GM20431 (cell line): ENCODE measurements around the gene ANKS3.

Experiments
- in situ Hi-C: fragments of 300-500 bp; cut with MseI, MboI; formaldehyde crosslinking; loops from one replicate; pipeline ENCODE4 v1.15.0; 2020; ENCODE audit warnings: low sequenced_read_pairs; ENCODE audit not compliant: unreplicated experiment

ANKS3 gene

GRCh38 chr16:4688674-4689045, 45.4 kb downstream of the ANKS3 start:
- in situ Hi-C loops, result no loop called here

GRCh38 chr16:4687946-4688673, 46.0 kb downstream of the ANKS3 start:
- in situ Hi-C loops, result no loop called here

- in situ Hi-C loops, result no loop called here
Measured at GRCh38 chr16:4687416-4687815, 46.7 kb downstream of the ANKS3 start.

- in situ Hi-C loops, result no loop called here
Measured at GRCh38 chr16:4686497-4687210, 47.4 kb downstream of the ANKS3 start.

- in situ Hi-C loops, result no loop called here
Measured at GRCh38 chr16:4685776-4686496, 48.1 kb downstream of the ANKS3 start.

- in situ Hi-C loops, result no loop called here
Measured at GRCh38 chr16:4685292-4685691, 48.8 kb downstream of the ANKS3 start.

GRCh38 chr16:4684763-4685162, 49.3 kb downstream of the ANKS3 start:
- in situ Hi-C loops, result no loop called here

GRCh38 chr16:4684058-4684715, 49.9 kb downstream of the ANKS3 start:
- in situ Hi-C loops, result no loop called here

- in situ Hi-C loops, result no loop called here
Measured at GRCh38 chr16:4683255-4684057, 50.6 kb downstream of the ANKS3 start.

- in situ Hi-C loops, result no loop called here
Measured at GRCh38 chr16:4682616-4683254, 51.3 kb downstream of the ANKS3 start.

GRCh38 chr16:4682084-4682591, 51.9 kb downstream of the ANKS3 start:
- in situ Hi-C loops, result no loop called here

- in situ Hi-C loops, result no loop called here
Measured at GRCh38 chr16:4681471-4682083, 52.5 kb downstream of the ANKS3 start.

GRCh38 chr16:4680673-4681470, 53.2 kb downstream of the ANKS3 start:
- in situ Hi-C loops, result no loop called here

- in situ Hi-C loops, result no loop called here
Measured at GRCh38 chr16:4679850-4680636, 54.0 kb downstream of the ANKS3 start.

- in situ Hi-C loops, result no loop called here
Measured at GRCh38 chr16:4679156-4679849, 54.8 kb downstream of the ANKS3 start.

GRCh38 chr16:4678596-4678995, 55.5 kb downstream of the ANKS3 start:
- in situ Hi-C loops, result no loop called here

- in situ Hi-C loops, result no loop called here
Measured at GRCh38 chr16:4677994-4678393, 56.1 kb downstream of the ANKS3 start.
